ENCODE results near the gene TSPAN16. TPM values are rescaled to one million over a fixed set of nuclear protein-coding genes. Genes with fewer than 3 reads are reported as not detected.

TSPAN16 gene
- total and polyA plus RNA-seq, 2 of the 13 experiments (the other 11 are each of a cell fraction or from before 2014, with no cell fraction given): not detected

GRCh38 chr19:11293433-11294389 is 2.2 kb upstream of the TSPAN16 start (continued):
- TF ChIP-seq ZNF782 (CRISPR knock-in tag; IDR thresholded peaks at IDR 0.05; ENCODE audit: borderline replicate concordance) (no peak), ZBTB8A (CRISPR knock-in tag; IDR thresholded peaks at IDR 0.05; ENCODE audit: borderline replicate concordance, low read depth) (no peak), RARG (CRISPR knock-in tag; IDR thresholded peaks at IDR 0.05; ENCODE audit: low read depth) (no peak), ASH2L (IDR thresholded peaks at IDR 0.05; ENCODE audit: insufficient read length, low read depth, low read length) (no peak), SPEN (CRISPR knock-in tag; IDR thresholded peaks at IDR 0.05; ENCODE audit: low read depth) (no peak), PCBP2 (optimal IDR thresholded peaks at IDR 0.05; ENCODE audit: low read depth, low read length, poor library complexity, severe bottlenecking) (no peak), ATM (IDR thresholded peaks at IDR 0.05; ENCODE audit: borderline replicate concordance) (no peak), KMT2A (CRISPR knock-in tag; IDR thresholded peaks at IDR 0.05) (0 out of 2 replicates have a peak, but pooled peaks have one; percentile 20), TOPORS (CRISPR knock-in tag; IDR thresholded peaks at IDR 0.05) (no peak), ZNF205 (CRISPR knock-in tag; IDR thresholded peaks at IDR 0.05) (no peak), ZNF501 (CRISPR knock-in tag; IDR thresholded peaks at IDR 0.05) (peak; percentile 76; the same call in 1 of the 2 replicates), GATAD1 (CRISPR knock-in tag; IDR thresholded peaks at IDR 0.05) (0 out of 2 replicates have a peak, but pooled peaks have one; percentile 43), ZZZ3 (CRISPR knock-in tag; IDR thresholded peaks at IDR 0.05; ENCODE audit: borderline replicate concordance) (no peak), ZNF567 (CRISPR knock-in tag; IDR thresholded peaks at IDR 0.05; ENCODE audit: borderline replicate concordance) (peak; percentile 53; the same call in 1 of the 2 replicates), ZNF251 (CRISPR knock-in tag; IDR thresholded peaks at IDR 0.05) (no peak), NFIB (CRISPR knock-in tag; IDR thresholded peaks at IDR 0.05; ENCODE audit: borderline replicate concordance) (no peak), ZNF350 (CRISPR knock-in tag; IDR thresholded peaks at IDR 0.05; ENCODE audit: borderline replicate concordance, low read depth) (0 out of 2 replicates have a peak, but pooled peaks have one; percentile 27), ZNF275 (CRISPR knock-in tag; IDR thresholded peaks at IDR 0.05; ENCODE audit: borderline replicate concordance) (no peak), TBL1XR1 (IDR thresholded peaks at IDR 0.05; ENCODE audit: borderline replicate concordance, low read length, partially characterized antibody) (no peak), SOX6 (IDR thresholded peaks at IDR 0.05) (no peak), SOX6 (CRISPR knock-in tag; IDR thresholded peaks at IDR 0.05) (peak; percentile 59; the same call in 1 of the 2 replicates), YEATS2 (CRISPR knock-in tag; IDR thresholded peaks at IDR 0.05; ENCODE audit: borderline replicate concordance) (peak; percentile 53; the same call in 1 of the 2 replicates), ETV6 (CRISPR knock-in tag; conservative IDR thresholded peaks at IDR 0.05) (no peak), ZFP82 (CRISPR knock-in tag; IDR thresholded peaks at IDR 0.05; ENCODE audit: borderline replicate concordance) (0 out of 2 replicates have a peak, but pooled peaks have one; percentile 39)
- TF ChIP-seq, protein P1, sequence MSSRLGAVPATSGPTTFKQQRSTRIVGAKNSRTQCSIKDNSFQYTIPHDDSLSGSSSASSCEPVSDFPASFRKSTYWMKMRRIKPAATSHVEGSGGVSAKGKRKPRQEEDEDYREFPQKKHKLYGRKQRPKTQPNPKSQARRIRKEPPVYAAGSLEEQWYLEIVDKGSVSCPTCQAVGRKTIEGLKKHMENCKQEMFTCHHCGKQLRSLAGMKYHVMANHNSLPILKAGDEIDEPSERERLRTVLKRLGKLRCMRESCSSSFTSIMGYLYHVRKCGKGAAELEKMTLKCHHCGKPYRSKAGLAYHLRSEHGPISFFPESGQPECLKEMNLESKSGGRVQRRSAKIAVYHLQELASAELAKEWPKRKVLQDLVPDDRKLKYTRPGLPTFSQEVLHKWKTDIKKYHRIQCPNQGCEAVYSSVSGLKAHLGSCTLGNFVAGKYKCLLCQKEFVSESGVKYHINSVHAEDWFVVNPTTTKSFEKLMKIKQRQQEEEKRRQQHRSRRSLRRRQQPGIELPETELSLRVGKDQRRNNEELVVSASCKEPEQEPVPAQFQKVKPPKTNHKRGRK (CRISPR knock-in tag; IDR thresholded peaks at IDR 0.05): no peak
- TF ChIP-seq, protein P2, sequence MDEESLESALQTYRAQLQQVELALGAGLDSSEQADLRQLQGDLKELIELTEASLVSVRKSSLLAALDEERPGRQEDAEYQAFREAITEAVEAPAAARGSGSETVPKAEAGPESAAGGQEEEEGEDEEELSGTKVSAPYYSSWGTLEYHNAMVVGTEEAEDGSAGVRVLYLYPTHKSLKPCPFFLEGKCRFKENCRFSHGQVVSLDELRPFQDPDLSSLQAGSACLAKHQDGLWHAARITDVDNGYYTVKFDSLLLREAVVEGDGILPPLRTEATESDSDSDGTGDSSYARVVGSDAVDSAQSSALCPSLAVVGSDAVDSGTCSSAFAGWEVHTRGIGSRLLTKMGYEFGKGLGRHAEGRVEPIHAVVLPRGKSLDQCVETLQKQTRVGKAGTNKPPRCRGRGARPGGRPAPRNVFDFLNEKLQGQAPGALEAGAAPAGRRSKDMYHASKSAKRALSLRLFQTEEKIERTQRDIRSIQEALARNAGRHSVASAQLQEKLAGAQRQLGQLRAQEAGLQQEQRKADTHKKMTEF (CRISPR knock-in tag; IDR thresholded peaks at IDR 0.05): peak; percentile 42; the same call in 1 of the 2 replicates
